Uterus (tissue), 2 donors: ENCODE measurements around the gene ZNF48.

Experiments used
- CTCF ChIP-seq, 4 experiments: fragments of 200-600 bp in 2 of 4; fragments of 450-650 bp in 2 of 4; sonication (generic) in 2 of 4; IDR thresholded peaks; one replicate each; pipeline ENCODE4 v1.5.1; 2016 to 2019; ENCODE audit warnings: antibody characterized with exemption in 4 of 4, mild to moderate bottlenecking in 2 of 4, moderate library complexity in 1 of 4
- POLR2A ChIP-seq, 2 donors: fragments of 450-650 bp; IDR thresholded peaks; one replicate each; pipeline ENCODE4 v1.6.1; 2016; ENCODE audit warnings: antibody characterized with exemption in 2 of 2, mild to moderate bottlenecking in 1 of 2, moderate library complexity in 1 of 2

DNA sequence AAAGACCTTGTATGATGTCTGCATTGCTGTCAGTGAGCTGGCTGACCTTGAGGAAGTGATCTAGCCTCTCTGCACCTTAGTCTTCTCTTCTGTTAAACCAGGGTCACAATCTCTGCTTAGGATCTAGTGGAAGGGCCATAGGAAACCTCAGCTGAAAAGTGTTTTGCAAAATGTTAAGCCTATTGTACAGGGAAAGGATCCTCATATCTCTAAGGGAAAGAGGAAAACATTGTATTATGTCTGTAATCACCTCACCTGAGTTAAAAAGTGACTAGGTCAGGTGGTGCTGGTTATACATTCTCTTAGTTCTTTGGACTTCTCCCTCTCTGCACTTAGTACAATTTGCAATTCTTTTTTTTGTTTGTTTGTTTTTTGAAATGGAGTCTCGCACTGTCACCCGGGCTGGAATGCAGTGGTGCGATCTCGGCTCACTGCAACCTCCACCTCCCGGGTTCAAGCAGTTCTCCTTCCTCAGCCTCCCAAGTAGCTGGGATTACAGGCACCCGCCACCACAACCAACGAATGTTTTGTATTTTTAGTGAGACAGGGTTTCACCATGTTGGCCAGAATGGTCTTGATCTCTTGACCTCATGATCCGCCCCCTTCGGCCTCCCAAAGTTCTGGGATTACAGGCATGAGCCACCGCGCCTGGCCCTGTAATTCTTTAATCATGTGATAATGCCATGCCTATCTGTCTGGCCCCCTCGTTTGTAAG, 52.4 kb downstream of the ZNF48 start:
- TF ChIP-seq CTCF (IDR thresholded peaks at IDR 0.05) (no peak), POLR2A (IDR thresholded peaks at IDR 0.05) (no peak)
